ENCODE results near the gene MAP2.
"Not testable (repeated sequence)": the region's sequence is repeated elsewhere in the genome, so short reads cannot be mapped to it uniquely, and the experiment has no call there.

The MAP2 gene

DNA sequence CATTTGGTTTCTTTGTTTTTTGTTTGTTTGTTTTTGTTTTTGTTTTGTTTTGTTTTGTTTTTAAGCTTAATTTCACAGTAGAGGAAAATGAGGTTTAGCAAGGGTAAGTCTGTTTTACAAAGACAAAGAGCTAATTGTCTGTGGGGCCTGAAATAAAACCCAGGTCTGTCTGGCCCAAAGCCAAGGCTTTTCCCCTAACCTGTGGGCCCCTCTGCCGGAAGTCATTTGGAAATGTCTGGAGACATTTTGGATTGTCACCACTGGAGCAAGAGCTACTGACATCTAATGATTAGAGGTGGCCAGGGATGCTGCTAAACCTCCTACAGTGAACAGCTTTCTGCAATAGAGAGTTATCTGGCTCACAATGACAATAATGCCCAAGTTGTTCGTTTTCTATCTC, 167.2 kb downstream of the MAP2 start:
- DNase-seq (ENCODE audit: low spot score) = no peak

DNA sequence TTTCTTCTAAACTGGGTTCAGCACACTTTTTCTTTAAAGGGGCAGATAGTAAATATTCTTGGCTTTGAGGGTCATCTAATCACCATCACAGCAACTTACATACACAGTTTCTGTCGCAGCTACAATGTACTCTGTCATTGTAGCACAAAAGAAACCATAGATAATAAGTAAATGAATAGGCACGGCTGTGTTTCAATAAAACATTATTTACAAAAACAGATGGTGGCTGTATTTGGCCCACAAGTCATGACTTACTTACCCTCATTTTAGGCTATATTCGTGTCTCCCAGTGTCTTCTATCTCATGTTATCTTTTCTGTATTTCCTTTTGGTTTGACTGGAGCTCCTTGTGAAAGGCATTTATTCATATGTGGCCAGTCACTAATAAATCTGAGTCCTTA, 168.3 kb downstream of the MAP2 start:
- DNase-seq (ENCODE audit: low spot score) = no peak

DNA sequence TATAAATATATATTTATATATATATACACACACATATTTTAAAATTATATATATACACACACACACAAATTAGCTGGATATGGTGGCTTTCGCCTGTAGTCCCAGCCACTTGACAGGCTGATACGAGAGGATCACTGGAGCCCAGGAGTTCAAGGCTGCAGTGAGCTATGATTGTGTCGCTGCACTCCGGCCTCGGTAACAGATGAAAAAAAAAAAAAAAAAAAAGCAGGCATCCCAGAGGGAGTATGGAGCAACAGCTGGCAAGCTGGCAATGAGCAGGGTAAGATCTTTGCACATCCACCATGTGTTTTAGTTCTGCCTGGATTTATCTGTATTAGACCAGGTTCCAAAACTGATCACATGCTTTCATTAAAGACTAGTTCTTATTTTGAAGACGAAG, 170.1 kb downstream of the MAP2 start:
- DNase-seq (ENCODE audit: low spot score) = no peak

DNA sequence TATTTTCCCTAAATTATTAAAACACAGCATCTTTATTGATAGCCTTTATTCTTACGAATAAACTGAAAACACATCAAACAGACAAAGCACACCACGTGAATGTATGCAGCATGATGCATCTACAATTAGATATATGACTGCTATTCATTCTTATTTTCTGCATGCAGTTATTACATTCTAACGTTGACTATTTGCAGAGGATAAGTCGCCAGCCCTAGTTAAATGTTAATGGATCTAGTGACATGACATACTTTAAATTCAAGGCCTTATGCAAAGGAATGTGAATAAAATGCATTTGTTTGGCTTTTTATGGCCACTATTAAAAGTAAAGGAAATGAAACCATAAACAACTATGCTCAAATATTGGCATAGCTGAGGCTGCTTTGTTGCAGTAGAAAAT, 172.4 kb downstream of the MAP2 start:
- DNase-seq (ENCODE audit: low spot score) = no peak

DNA sequence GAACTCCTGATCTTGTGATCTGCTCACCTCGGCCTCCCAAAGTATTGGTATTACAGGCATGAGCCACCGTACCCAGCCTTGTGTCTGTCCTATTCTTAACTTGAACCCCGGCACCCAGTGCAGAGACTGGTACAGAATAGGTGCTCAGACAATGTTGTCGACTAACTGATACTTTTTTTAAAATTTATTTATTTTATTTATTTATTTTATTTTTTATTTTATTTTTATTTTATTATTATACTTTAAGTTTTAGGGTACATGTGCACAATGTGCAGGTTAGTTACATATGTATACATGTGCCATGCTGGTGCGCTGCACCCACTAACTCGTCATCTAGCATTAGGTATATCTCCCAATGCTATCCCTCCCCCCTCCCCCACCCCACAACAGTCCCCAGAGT, 174.4 kb downstream of the MAP2 start:
- DNase-seq (ENCODE audit: low spot score) = not testable (repeated sequence)

DNA sequence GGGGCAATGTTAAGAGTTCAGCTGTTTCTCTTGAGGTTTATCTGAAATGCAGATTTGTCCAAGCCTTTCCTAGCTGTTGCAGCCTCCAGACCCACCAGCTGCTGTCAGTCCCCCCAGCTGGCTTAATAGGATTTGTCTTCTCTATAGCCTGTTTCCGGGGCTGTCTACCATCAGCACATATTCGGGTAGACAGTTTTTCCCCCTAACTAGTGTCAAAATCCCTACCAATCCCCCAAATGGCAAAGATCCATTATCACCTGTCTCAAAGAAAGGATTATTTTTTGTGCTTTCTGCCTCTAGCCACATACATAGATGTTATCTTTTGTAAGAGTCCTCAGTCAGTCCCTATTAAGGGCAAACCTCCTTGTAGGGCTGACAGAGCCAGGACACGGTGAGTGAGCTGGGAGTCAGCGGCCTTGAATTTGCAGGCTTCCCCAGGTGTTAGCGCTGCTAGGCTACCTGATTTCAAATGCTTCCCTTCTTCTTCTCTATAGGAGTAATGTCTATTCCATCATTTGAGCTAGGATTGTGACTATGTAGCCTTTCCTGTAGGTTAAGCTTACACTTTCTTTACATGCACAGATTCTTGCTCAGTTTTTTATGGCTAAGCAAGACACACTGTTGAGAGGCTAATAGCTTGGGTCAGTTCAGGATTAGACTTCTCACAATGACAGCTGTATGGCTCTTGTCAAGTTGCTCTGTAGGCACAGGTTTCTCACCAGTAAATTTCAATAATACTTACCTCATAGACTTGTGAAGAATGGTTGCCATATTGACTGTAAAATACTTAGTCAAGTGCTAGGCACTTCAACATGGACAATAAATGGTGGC, 176.7 kb downstream of the MAP2 start:
- no peak for DNase-seq (ENCODE audit: low spot score)

DNA sequence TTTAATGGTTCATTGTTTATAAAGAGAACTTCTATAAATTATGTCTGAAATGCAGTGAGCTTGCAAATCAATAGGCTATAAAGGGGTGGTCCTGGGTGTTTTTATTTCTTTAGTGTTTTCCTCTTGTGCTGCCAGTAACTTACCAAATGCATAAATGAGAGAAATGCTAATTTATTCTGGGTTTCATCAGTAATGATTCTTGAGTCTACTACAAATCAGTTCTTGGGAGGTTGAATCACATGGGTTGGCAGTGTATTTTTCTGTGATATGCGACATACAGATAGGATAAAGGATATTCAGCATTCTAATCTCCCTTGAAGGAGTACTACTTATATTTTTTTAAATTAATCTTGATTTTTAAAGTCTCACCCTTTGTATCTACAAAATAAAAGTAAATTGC, 177.7 kb downstream of the MAP2 start:
- DNase-seq (ENCODE audit: low spot score) = no peak

DNA sequence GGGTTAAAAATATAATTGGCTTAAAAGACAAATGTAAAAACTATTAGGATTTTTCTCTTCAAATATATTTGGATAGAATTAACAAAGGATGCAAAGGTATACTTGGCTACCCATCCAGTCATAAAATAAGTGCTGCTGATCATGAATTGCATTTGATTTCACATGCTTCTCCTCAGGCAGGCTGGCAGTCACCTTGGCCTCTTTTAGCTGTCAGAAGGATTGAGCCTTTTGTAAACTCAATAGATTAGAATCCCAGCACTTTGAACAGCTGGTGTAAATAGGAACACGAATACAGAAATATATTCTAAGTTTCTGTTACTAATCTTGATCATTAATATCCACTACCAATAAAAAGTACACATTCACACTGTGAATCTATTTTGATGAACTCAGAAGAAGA, 178.4 kb downstream of the MAP2 start:
- no peak for DNase-seq (ENCODE audit: low spot score)

DNA sequence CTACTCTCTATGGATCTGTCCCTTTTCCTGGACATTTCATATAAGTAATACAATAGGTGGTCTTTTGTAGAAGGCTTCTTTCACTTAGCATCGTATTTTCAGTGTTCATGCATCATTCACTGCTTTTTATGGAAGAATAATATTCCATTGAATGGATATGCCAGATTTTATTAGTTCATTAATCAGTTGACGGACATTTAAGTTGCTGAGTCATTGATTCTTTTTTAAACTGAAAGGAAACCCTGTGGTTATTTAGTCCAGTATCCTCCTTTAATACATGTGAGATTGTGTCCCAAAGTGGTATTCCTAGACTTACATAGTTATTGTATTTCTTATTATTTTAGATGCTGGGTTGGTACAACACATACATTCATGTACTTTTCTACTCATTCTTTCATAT, 185.7 kb downstream of the MAP2 start:
- no peak for DNase-seq (ENCODE audit: low spot score)

DNA sequence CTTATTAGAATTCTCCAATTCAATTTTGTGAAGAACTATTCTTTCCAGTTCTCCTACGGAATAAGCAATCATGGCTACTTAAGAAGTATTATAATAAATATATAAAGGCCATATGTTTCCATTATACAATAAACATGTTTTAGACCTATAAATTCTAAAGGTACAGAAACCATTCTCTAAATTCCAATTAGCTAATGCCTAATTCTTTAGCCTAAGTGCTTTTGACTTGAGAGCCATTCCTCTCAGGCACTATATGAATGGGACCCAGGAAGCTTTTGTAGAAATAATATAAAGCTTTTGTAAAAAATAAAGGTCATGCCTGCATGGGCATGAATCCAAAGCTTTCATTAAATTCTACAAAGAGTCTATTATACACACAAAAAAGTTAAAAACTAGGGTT, 186.8 kb downstream of the MAP2 start:
- DNase-seq (ENCODE audit: low spot score) = no peak

DNA sequence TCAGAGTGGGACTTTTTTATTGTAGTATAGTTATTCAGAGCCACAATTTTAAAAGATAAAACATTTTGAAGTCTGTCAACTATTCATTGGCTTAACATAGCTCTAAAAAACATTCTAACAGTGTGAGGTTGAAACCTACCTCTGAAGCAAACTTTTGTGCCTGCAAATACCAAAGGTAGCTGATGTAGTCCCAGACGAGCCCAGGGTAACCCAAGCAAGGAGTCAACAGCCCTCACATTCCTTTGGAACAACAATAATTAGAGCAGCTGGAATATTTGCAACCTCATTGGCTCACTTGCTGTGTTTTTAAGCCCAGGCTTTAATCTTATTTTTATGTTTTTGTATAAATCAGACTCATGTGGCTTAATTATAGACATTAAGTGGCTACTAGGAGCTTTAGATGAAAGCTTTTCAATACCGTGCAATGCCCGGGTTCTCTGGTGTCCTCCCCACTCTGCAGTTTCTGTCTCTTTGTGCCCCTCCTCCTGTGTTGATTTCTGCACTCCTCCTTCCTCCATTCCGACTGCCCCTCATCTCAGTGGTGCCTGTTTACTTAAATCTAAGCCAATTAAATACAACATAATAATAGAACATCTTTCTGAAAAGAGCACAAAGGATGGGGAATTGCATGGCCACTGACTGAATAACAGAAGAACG, 189.9 kb downstream of the MAP2 start:
- no peak for DNase-seq (ENCODE audit: low spot score)

DNA sequence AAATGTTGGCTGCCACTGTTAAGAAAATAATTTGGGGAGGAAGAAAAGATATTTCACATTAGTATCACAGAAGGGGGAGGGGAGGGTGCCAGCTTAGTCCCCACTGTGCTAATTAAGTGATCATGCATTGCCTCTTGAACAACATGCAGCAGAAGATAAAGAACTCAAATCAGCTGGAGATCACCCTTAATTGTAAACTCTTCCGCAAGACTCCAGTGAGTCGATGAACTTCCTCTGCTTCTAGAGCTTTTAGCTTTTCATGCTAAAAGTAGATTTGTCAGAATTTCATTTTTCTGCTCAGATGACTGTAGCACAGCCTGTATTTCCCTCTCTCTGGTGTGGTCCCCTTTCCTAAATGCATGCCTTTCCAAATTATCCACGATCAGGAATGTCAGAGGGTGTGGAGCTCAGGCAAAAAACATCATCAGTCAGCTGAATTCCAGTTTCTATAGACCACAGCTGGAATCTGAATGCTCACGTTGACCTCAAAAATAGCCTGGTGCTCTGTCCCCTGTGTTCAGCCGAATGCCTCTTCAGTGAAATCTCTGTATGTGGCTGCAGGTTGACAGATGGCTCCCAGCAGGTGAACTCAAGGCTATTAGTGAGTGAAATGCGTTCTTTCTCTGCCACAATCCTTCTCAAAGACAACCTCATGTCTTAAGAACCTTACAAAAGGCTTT, 191.0 kb downstream of the MAP2 start:
- DNase-seq (ENCODE audit: low spot score) = no peak

DNA sequence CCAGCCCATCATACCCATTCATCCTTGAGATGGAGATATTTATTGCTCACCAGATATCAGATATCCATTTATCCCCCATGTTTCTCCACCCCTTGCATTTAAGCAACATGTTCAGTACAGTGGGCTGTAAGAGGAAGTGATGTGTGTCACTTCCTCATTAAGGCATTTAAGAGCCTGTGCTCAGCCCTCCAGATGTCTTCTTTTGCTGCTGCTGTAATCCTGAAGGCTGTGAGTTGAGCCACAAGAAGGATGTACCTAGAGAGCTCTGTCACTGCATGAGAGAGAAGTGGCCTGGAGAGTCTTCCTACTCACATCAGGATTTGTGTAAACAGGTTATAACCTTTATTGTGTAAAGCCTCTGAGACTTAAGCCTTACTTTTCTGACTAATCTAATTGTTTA, 195.9 kb downstream of the MAP2 start:
- no peak for DNase-seq (ENCODE audit: low spot score)

DNA sequence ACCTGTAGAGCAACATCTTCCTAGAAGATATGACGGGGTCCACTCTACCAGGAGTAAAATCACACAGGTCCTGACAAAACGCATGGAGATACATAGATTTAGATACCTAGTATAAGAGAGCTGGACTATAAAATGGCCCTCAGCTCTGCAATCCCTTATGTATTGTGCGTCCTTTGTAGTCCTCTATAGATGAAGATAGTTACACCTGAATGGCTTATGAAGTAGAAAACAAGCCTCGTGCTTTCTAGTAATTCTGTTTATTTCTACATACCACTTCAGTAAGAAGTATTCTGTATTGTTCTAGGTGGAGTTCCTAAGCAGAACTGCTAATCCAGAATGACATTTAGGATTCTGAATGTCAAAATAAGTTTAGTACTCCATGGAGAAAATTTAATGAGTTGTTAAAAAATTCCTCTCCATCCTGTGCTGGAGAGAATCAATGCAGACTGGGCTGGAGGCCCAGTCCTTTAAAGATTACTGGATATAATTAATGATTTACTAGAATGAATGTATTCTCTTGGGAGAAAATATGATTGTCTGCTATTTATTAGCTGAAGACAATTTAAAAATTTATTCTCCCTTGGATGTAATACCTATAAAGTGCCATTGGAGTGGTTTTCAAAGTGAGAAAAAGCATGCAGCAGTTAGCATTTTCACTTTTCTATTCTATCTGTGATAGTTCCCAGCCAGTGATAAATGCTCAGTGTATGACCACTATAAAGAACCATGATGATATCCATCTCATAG, 200.5 kb downstream of the MAP2 start:
- no peak for DNase-seq (ENCODE audit: low spot score)

DNA sequence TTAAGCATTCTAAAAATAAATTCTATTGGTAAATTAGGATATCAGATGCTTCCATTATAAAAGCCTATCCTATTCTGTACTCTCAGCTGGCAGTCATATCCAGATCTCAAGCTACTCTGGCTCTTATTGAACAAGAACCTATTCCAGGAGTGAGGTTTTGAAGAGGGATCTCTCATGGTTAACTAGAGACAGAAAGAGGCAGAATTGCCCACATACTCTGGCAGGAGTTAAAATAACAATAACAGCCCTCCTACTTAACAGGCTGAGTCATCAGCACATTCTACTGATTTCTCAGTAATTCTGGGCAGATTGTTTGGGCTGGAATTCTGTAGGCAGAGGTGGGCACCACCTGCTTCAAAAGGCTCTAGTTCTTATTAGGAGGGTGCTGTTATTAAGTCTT, 205.8 kb downstream of the MAP2 start:
- DNase-seq (ENCODE audit: low spot score) = peak; percentile 4

DNA sequence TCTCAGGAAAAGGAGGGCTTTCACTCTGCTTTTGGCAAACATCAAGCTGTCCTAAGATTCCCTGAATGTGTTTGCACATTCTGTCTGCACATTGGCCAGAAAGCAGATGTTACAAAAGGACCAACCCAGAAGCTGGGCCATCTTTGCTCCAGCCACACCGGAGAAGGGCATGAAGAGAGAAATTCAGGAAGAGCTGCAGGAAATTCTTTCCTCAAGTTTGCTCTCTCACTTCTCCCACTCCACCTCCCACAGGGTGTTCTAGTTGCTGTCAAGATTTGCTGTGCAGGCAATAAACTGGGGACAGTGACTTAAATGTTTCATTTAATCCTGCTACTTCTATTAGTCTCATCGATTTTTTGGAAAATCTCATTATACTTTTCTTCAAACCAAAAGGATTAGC, 210.1 kb downstream of the MAP2 start:
- no peak for DNase-seq (ENCODE audit: low spot score)

DNA sequence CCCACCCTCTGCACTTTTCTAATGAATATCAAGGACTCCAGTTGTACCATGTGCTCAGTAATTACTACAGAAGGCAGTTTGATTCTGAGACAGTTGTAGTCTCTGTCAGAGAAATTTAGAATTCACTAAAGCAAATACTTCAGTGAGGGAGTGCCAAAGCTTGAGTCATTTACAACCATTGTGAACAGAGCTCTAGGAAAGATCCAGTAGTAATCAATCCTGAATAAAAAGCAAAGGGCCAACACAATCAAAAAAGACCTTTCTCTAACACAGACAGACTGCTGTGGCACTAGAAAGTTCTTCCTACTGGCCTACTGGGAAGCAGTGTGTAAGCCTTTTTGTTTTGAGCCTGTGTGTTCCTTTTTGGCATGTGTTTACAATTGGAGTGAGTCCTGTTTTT, 212.2 kb downstream of the MAP2 start:
- no peak for DNase-seq (ENCODE audit: low spot score)

DNA sequence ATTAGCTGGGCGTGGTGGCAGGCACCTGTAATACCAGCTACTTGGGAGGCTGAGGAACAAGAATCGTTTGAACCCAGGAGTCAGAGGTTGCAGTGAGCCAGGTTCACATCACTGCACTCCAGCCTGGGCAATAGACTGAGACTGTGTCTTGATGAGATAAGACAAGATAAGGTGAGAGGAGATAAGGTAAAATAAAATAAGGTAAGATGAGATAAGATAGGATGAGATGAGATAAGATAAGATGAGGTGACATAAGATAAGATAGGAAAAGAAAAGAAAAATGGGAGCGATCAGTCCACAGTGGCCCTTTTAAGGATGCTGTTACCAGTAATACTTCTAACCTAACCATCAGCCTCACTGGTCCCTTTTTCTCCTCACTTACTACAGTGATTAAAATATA, 213.4 kb downstream of the MAP2 start:
- DNase-seq (ENCODE audit: low spot score) = no peak

DNA sequence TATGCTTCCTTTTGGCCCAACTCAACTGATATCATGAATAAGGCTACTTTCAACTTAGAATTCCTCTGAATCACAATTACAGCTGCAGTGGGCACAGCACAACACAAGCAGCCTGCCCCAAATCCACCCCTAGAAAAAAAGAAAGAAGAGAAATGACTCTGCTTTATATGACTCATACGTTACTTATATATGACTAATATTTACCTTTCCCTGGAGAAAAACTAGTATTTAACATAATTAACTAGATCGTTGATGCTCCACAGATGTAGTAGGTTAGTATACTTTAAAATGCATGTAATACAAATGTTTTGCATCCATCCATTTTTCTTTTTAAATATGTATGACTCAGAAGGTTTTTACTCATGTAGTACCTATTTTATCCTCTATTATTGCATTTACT, 214.5 kb downstream of the MAP2 start:
- peak; percentile 1 for DNase-seq (ENCODE audit: low spot score)

DNA sequence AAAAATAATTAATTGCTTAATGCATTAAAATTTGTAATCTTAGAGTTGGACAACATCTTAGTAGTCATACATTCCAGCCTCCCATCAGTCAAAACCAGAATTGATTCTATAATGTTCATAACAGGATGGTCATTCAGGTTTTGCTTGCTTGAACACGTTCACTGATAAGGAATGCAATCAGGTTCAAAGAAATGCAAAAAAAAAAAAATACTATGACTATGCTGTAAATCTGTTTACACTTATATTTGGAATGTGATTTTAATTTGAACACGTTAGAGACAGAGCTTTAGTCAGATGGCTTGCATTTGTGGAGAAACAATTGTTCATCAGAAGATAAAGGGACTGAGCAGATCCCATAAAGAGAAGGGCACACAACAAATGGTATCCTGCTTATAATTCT, 216.5 kb downstream of the MAP2 start:
- DNase-seq (ENCODE audit: low spot score) = no peak

DNA sequence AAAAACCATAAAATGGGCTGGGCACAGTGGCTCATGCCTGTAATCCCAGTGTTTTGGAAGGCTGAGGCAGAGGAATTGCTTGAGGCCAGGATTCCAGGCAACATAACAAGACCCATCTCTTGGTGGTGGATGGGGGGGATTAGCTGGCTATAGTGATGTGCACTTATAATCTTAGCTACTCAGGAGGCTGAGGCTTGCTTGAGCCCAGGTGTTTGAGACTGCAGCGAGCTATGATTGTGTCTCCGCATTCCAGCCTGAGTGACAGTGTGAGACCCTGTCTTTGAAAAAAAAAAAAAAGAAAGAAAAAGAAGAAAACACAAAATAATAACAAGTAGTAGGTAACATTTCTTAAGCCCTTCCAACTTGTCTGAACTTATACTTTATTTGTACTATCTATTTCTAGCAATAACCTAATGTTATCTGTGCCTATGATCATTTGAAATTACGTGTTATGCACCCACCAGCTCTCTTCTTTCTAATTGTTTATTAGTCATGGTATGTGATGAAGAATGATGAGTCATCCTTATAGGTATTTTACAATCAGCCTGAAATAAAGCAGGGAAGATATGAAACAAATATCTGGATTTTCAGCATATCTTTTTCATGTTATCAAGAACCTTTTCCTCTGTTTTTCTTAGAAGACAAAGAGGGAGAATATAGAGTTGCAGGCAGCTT, 218.4 kb downstream of the MAP2 start:
- no peak for DNase-seq (ENCODE audit: low spot score)

DNA sequence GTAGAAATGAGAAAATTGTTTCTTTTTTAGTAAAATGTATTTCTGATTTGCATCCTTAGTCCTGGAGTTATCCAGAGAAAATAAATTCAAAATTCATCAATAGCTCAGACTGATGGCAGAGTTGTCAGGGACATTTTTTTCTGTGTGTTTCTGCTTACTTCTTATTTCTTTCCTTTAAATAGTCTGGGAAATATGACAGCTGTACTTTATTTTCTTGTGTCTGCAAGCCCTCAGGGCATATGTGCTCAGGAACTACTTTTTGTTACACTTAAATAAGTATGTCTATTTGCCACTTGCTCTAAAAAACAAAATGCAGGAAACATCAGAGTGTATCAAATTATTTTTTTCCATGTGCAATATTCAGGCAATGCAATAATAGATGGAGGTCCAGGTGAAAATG, 221.0 kb downstream of the MAP2 start:
- no peak for DNase-seq (ENCODE audit: low spot score)

Measured in hepatic stellate cell (primary cell).